Smooth muscle cell (in vitro differentiated cells): ENCODE data around the gene SPNS2. TPM values are rescaled to one million over a fixed set of nuclear protein-coding genes. Genes with fewer than 3 reads are reported as not detected.

Source experiments
- DNase-seq: peaks from one replicate; lab custom pipeline; 2025; ENCODE audit not compliant: unreplicated experiment; lab: John Stamatoyannopoulos, UW
- H2AFZ ChIP-seq: fragments of 200-600 bp; sonication (generic); 2 replicates; pipeline ENCODE4 v1.6.0; 2016; ENCODE audit warnings: antibody characterized with exemption, low read depth, mild to moderate bottlenecking
- H3F3A ChIP-seq: fragments of 200-600 bp; sonication (generic); 2 replicates; pipeline ENCODE4 v1.6.0; 2017; ENCODE audit warnings: antibody characterized with exemption, low read depth
- H3K27ac ChIP-seq: fragments of 200-600 bp; sonication (generic); 2 replicates; pipeline ENCODE4 v1.5.1; 2016; ENCODE audit warnings: low read depth, mild to moderate bottlenecking
- H3K27me3 ChIP-seq: fragments of 200-600 bp; sonication (generic); 2 replicates; pipeline ENCODE4 v1.6.1; 2016; ENCODE audit warnings: low read depth, mild to moderate bottlenecking
- H3K36me3 ChIP-seq: fragments of 200-600 bp; sonication (generic); 2 replicates; pipeline ENCODE4 v1.5.1; 2016; ENCODE audit warnings: low read depth
- H3K4me1 ChIP-seq: fragments of 200-600 bp; sonication (generic); 2 replicates; pipeline ENCODE4 v1.5.1; 2016; ENCODE audit warnings: low read depth
- H3K4me2 ChIP-seq: fragments of 200-600 bp; sonication (generic); 2 replicates; pipeline ENCODE4 v1.6.0; 2016; ENCODE audit warnings: mild to moderate bottlenecking
- H3K4me3 ChIP-seq: fragments of 200-600 bp; sonication (generic); 2 replicates; pipeline ENCODE4 v1.5.1; 2016; ENCODE audit warnings: mild to moderate bottlenecking
- H3K79me2 ChIP-seq: fragments of 200-600 bp; sonication (generic); 2 replicates; pipeline ENCODE4 v1.6.0; 2016; ENCODE audit warnings: low read depth, mild to moderate bottlenecking
- H3K9ac ChIP-seq: fragments of 200-600 bp; sonication (generic); 2 replicates; pipeline ENCODE4 v1.6.0; 2016; ENCODE audit warnings: low read depth
- H3K9me3 ChIP-seq: fragments of 200-600 bp; sonication (generic); replicated peaks from 2 replicates; pipeline ENCODE4 v1.5.1; 2016; ENCODE audit warnings: low read depth
- H4K20me1 ChIP-seq: fragments of 200-600 bp; sonication (generic); 2 replicates; pipeline ENCODE4 v1.6.0; 2016; ENCODE audit warnings: low read depth
- WGBS: methylation state at CpG from one replicate; pipeline ENCODE4 v1.1.7; 2016; ENCODE audit warnings: low lambda C conversion rate; 5-methylcytosine and 5-hydroxymethylcytosine counted together
- polyA plus RNA-seq: library from polyadenylated mRNA; unstranded; fragments of >200 nt; fragmentation: Nextera tagmentation; extraction: Ambion mirVana; gene quantifications from 2 replicates; pipeline ENCODE4 v1.2.1, GENCODE V29; 2016
- total RNA-seq: library from RNA; depleted of rRNA; stranded (reverse); fragments of >200 nt; gene quantifications from 2 replicates; pipeline ENCODE4 v1.2.3, GENCODE V29; 2014
- TF ChIP-seq, protein P1 (sequence below): fragments of 200-600 bp; sonication (generic); IDR thresholded peaks from 2 replicates; pipeline ENCODE4 v1.5.1; 2017; ENCODE audit warnings: borderline replicate concordance, mild to moderate bottlenecking, antibody characterized with exemption; ENCODE audit not compliant: insufficient read depth, poor library complexity, severe bottlenecking

Gene SPNS2
- total and polyA plus RNA-seq, 2 experiments from 2014 or later, result 5.1 to 16.5 TPM

DNA sequence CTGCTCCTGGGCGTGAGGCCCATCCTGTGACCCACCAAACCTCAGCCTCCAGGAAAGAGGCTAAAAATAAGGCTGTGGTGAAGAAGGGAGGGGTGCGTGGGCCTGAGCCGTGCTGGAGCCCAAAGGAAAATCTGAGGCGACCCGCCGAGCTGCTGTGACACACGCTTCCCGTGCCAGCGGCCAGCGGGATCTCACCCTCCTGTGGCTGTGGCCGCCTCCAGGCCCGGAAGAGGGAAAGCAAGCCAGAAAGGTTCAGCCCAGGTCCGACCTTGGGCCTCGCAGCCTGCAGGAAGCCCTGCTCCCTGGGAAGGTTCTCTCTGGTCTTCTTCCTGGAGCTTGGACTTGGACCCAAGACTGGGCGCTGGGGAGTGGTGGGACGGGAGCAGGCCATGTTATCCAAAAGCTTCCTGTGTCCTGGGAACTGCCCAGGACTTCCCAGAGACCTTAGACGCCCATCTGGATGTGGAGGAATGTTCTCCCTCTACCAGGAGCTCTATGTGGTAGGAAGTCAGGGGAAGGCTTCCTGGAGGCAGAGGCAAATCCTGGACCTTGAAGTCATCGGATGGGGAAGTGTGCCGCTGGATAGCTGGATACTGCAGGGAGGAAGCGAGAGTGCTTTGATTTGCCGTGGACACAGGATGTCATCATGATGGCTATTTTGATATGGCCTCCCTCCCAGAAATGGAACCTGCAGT lies 11.4 kb downstream of the SPNS2 start:
- Histone ChIP-seq H3K9ac (no peak overlapping the region), H3K79me2 (no peaks in the 10 kb centered on the region), H3F3A (no peaks in the 10 kb centered on the region), H3K4me3 (no peak overlapping the region), H3K36me3 (no peaks in the 10 kb centered on the region), H4K20me1 (no peaks in the 10 kb centered on the region), H3K9me3 (no peaks in the 10 kb centered on the region), H3K27me3 (no peaks in the 10 kb centered on the region), H3K4me1 (peaks cover 12% of the 10 kb centered on the region), H2AFZ (no peak overlapping the region), H3K27ac (no peak overlapping the region), H3K4me2 (no peak overlapping the region)
- TF ChIP-seq, protein P1, sequence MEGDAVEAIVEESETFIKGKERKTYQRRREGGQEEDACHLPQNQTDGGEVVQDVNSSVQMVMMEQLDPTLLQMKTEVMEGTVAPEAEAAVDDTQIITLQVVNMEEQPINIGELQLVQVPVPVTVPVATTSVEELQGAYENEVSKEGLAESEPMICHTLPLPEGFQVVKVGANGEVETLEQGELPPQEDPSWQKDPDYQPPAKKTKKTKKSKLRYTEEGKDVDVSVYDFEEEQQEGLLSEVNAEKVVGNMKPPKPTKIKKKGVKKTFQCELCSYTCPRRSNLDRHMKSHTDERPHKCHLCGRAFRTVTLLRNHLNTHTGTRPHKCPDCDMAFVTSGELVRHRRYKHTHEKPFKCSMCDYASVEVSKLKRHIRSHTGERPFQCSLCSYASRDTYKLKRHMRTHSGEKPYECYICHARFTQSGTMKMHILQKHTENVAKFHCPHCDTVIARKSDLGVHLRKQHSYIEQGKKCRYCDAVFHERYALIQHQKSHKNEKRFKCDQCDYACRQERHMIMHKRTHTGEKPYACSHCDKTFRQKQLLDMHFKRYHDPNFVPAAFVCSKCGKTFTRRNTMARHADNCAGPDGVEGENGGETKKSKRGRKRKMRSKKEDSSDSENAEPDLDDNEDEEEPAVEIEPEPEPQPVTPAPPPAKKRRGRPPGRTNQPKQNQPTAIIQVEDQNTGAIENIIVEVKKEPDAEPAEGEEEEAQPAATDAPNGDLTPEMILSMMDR, result no peak
- 89% methylated on average over 20 of the region's 21 CpGs for WGBS
- DNase-seq, result no peak

DNA sequence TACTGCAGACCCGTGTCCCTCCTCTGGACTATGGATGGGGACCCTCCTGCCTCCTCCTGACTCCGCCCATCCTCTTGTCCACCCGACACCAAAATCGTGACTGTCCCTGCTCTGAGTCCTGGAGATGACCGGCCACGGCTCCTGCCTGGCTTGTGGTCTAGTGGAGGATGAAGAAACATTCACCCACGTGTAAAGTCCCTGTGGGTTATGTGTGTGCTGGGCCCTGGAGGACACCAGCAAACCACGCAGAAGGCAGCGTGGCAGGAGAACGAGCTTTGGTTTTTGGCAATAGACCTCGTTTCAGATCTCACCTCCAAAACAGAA lies 11.9 kb downstream of the SPNS2 start:
- H3K9ac ChIP-seq, result no peak overlapping the region
- H3K4me3 ChIP-seq, result no peak overlapping the region
- no peaks in the 10 kb centered on the region for H3K9me3 ChIP-seq
- no peaks in the 10 kb centered on the region for H3K36me3 ChIP-seq
- 77% methylated on average over 11 of the region's 11 CpGs for WGBS
- peaks cover 16% of the 10 kb centered on the region for H3K4me1 ChIP-seq
- no peak overlapping the region for H3K27ac ChIP-seq
- no peaks in the 10 kb centered on the region for H3K79me2 ChIP-seq
- TF ChIP-seq, protein P1, result no peak
- no peaks in the 10 kb centered on the region for H3F3A ChIP-seq
- H3K4me2 ChIP-seq, result no peak overlapping the region
- no peak for DNase-seq
- H3K27me3 ChIP-seq, result no peaks in the 10 kb centered on the region
- H2AFZ ChIP-seq, result no peak overlapping the region
- H4K20me1 ChIP-seq, result no peaks in the 10 kb centered on the region

DNA sequence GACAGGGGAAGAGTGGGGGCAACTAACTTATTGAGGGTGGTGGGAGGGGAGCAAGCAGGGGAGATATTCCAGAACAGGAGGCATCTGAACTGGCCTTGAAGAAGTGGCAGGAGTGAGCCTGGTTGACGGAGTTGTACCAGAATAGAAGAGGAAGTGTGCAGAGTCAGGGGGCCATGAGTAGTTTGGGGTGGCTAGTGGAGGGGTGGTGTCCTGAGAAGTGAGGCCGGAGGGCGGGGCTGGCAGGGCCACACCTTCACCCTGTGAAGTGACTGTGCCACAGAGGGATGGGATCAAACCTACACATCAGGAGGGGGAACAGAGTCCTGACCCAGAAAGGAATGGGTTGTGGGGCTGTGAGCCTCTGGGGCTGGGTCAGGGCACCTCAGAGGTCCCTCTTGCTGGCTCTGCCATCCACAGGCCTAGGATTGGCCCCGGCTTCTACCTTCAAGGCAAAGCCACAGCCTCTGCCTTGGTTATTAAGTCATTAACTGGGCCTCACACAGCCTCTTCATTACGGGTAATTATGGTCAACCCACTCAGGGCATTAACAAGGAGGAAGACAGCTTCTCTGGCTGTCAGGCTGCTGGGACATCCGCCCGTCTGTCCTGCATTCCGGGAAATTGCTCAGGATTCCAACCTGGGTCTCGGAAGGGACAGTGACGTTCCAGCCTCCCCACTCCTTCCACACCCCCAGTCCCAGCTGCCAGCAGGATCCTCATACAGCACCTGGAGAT lies 12.7 kb downstream of the SPNS2 start:
- no peak overlapping the region for H3K9ac ChIP-seq
- H3F3A ChIP-seq, result no peaks in the 10 kb centered on the region
- H3K79me2 ChIP-seq, result no peaks in the 10 kb centered on the region
- H3K4me3 ChIP-seq, result no peak overlapping the region
- TF ChIP-seq, protein P1, result no peak
- H4K20me1 ChIP-seq, result no peaks in the 10 kb centered on the region
- H3K9me3 ChIP-seq, result no peaks in the 10 kb centered on the region
- no peak for DNase-seq
- no peak overlapping the region for H3K27ac ChIP-seq
- H3K36me3 ChIP-seq, result no peaks in the 10 kb centered on the region
- no peak overlapping the region for H2AFZ ChIP-seq
- whole genome bisulfite sequencing, result 71% methylated on average over 10 of the region's 10 CpGs
- H3K4me1 ChIP-seq, result peaks cover 16% of the 10 kb centered on the region
- H3K4me2 ChIP-seq, result no peak overlapping the region
- H3K27me3 ChIP-seq, result no peaks in the 10 kb centered on the region
